GM19238 (cell line): ENCODE results near the gene SLC7A7.
"Not testable (repeated sequence)": the region's sequence is repeated elsewhere in the genome, so short reads cannot be mapped to it uniquely, and the experiment has no call there.

Source experiments
- DNase-seq: peaks from one replicate; pipeline ENCODE4 v3.0.0; 2011; ENCODE audit warnings: low spot score; ENCODE audit not compliant: insufficient read length

The SLC7A7 gene

DNA sequence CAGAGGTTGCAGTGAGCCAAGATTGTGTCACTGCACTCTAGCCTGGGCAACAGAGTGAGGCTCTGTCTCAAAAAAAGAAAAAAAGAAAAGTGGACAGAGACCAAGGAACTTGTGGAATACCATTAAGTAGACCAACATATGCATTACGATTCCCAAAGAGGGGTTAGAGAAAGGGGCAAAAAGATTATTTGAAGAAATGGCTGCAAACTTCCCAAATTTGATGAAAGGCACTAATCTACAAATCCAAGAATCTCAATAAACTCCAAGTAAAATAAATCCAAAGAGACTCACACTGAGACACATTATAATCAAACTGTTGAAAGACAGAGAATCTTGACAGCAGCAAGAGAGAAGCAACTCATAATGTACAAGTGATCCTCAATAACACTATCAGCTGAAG lies 53.5 kb downstream of the SLC7A7 start:
- no peak for DNase-seq

DNA sequence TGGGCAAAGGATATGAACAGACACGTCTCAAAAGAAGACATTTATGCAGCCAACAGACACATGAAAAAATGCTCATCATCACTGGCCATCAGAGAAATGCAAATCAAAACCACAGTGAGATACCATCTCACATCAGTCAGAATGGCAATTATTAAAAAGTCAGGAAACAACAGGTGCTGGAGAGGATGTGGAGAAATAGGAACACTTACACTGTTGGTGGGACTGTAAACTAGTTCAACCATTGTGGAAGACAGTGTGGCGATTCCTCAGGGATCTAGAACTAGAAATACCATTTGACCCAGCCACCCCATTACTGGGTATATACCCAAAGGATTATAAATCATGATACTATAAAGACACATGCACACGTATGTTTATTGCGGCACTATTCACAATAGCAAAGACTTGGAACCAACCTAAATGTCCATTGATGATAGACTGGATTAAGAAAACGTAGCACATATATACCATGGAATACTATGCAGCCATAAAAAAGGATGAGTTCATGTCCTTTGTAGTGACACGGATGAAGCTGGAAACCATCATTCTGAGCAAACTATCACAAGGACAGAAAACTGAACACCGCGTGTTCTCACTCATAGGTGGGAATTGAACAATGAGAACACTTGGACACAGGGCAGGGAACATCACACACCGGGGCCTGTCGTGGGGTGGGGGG lies 57.1 kb downstream of the SLC7A7 start:
- DNase-seq = not testable (repeated sequence)

DNA sequence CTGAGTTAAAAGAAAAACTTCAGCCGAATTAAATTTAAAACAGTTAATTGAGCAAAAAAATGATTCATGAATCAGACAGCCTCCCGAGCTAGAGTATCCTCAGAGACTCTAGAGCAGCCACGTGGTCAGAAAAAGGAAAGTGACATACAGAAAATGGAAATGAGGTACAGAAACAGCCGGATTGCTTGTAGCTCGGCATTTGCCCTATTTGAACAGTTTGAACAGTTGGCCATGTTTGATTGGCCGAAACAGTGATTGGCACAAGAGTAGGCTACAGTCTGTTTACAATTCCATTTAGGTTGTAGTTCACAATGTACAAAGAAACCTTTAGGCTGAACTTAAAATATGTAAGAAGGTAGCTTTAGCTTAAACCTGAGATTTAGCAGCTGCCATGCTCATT lies 61.6 kb downstream of the SLC7A7 start:
- DNase-seq = no peak

DNA sequence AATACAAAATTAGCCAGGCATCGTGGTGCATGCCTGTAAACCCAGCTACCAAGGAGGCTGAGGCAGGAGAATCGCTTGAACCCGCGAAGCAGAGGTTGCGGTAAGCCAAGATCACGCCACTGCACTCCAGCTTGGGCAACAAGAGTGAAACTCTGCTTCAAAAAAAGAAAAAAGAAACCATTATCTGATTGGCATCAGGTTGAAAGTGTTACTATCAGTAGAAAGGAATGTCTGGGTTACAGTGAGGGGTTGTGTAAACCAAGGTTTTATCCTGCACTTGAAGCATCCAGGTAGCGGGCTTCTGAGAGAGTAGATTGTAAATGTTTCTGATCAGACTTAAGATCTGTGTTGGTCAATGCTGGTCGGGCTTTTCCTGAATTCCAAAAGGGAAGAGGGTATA lies 62.8 kb downstream of the SLC7A7 start:
- no peak for DNase-seq

DNA sequence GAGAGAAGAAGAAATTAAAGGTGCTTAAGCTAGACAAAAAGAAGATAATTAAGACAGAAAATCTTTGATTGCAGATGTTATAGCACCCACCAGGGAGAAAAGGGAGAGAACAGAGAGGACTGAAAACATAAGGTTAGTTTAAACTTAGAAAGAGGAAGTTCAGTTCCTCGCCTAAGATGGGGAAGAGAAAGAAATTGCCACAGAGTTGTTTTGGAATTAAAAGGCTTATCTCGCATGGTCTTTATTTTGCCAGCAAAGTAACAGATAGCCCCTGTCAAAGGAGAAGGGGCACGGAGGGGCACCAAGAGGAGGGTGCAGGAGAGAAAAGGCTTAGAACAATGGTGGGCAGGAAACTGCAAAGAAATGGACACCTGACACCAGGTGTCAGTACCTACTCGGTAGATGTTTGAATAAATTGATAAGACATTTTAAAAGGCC lies 66.6 kb downstream of the SLC7A7 start:
- peak; percentile 15 for DNase-seq

DNA sequence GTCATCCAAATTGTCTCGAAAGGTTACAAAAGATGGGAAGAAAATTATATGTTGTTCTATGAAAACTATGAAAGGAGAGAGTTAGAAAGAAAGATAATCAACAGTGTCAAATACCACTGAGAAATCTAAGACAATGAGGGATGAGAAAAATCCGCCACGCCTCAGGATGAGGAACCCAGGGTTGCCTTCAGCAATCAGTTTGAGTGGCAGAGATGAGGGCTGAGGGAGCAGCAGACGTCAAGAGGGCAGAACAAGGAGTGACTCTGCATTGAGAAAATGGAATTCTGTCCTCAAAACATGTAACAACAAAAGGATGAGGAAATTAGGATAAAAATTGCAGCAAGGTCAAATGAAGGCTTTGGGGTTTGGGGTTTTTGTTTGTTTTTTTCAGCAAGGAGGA lies 67.0 kb downstream of the SLC7A7 start:
- no peak for DNase-seq

DNA sequence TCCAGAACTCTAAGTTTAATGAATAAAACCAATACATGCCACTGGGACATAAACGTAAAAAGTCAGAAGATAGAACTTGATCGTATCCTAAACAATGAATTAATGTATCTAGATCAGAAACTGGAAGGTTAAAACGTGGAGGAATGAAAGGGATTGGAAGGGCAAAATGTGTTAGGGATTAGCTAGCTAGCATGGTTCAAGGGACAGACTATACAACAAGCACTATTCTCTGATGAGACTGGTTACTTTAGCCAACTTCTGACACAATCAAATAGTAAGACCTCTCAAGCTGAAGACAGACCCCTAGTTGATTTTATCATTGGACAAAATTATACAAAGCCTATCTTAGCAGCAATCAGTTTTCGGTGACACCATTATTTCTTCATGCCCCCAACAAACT lies 67.5 kb downstream of the SLC7A7 start:
- DNase-seq = no peak

DNA sequence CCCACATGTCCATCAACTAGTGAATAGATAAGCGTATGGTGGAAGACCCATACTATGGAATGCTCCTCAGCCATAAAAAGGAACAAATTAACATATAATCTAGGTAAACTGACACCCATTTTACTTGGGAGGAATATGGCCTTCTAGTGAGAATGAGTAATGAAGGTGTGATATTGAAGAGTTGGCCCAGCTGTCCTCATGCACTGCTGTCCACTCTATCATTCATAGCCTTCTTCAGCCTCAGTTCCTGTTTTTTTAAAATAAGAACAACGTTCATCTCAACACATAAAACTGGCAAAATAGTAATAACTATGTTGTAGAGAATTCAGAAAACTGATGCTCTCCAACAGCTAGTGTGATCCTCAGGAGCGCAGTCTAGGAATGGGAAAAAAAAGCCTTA lies 75.2 kb downstream of the SLC7A7 start:
- no peak for DNase-seq

DNA sequence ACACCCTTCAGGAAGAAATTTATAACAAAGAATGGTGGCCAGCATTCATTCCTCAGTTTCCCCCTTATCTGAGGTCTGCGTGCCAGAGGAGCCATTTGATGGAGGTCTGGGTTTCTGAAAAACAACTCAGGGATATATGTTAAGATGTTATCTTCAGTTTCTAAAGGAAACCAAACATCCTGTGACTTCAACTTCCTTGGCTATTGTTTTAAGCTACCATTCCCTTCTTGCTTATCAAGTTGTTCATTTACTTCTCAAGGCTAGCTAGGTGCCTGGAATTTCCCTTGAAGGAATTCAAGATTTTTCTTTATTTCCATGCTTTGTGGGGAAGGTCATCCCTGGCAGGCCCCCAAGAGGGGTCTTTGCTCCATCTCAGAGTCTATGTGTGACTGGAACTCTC lies 75.8 kb downstream of the SLC7A7 start:
- DNase-seq = no peak

DNA sequence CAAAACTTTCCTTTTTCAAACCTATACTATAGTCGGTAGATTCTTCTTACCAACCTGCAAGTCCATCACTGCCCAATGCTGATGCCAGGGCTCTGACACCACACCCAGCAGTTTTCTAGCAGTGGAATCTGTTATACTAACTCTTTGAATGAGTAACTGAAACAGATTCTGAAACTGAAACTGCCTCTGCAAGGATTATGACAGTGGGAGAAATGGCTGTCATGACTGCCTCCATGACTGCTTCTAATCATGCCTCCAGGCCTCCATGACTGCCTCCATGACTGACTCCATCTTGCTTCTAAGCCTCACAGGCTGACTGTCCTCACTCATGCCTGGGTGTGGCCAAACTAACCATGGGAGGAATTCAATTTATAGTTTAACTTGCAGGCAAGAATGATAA lies 78.2 kb downstream of the SLC7A7 start:
- DNase-seq = peak; percentile 52

DNA sequence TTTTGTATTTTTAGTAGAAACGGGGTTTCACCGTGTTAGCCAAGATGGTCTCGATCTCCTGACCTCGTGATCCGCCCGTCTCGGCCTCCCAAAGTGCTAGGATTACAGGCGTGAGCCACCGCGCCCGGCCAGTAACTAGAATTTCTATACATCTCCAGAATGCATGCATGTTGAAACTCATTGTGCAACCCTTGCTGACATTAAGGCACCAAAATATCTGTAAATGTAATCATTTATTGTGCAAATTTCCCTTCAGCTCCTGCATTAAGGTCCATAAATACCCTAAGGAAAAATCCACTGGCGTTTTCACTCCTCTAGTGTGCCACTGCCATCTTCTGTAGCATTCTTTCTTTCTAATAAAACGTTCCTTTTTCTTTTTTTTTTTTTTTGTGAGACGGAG lies 78.9 kb downstream of the SLC7A7 start:
- not testable (repeated sequence) for DNase-seq

DNA sequence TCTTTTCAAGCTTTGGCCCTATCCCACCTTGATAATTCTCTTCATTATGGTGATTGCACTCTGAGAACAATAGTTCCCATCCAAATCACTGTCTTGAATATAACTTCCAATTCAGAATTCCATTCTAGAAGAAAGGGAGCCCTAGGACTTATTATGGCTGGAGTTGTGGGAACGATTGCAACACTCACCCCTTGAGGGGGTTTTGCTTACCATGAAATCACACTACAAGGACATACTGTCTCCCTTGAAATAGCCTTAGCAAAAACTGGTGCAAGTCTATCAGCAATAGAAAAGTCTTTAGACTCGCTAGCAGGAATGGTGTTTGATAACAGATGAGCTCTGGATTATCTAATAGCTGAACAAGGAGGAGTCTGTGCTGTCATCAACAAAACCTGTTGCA lies 80.1 kb downstream of the SLC7A7 start:
- no peak for DNase-seq

DNA sequence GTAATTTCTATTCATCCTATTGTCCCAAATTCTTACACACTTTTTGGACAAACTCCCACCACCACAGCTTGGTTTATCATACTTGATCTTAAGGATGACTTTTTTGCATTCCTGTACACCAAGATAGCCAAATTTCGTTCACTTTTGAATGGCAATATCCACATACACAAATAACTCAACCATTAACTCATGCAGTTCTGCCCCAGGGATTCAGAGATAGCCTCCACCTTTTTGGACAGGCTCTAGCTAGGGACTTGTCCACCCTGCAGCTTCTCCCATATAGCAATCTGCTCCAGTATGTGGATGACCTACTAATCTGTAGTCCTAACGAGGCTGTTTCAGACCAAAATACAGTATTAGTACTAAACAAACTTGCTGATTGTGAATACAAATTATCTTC lies 81.4 kb downstream of the SLC7A7 start:
- no peak for DNase-seq

DNA sequence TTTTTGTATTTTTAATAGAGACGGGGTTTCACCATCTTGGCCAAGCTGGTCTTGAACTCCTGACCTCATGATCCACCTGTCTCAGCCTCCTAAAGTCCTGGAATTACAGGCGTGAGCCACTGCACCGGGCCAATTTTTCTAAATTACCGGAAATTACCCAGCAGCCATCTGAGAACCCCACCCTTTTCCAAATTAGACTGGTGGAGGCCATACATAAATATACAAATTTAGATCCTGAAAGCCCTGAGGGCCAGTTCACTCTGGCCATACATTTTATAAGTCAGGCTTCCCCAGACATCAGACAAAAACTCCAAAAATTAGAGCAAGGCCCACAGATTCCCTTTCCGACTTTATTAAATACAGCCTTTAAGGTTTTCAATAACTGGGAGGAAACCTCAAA lies 83.2 kb downstream of the SLC7A7 start:
- not testable (repeated sequence) for DNase-seq

DNA sequence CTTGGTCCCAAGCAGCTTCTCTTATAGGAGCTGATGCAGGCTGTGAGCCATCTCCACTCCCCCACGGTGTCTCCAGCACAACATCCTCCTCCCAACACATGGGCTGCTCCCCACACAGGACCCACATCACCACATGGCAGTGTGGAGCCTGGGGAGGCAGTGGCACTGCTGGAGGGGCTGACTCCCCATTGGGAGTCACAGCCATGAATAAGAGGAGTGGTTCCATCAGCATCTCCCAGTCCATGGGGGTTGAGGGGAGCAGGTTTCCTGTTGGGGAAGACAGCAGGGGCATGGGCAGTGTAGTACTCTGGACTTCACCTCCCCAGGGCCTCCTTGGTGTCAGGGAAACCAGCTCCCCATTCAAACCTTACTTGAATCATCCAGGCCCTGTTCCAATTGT lies 89.2 kb downstream of the SLC7A7 start:
- DNase-seq = no peak

DNA sequence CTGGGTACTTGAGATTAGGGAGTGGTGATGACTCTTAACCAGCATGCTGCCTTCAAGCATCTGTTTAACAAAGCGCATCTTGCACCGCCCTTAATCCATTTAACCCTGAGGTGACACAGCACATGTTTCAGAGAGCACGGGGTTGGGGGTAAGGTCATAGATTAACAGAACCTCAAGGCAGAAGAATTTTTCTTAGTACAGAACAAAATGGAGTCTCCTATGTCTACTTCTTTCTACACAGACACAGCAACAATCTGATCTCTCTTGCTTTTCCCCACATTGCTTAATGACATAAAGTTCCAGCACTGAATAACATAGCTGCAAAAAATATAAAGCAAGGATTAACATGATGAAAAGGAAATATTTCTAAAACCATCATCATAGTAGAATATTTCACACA lies 89.9 kb downstream of the SLC7A7 start:
- not testable (repeated sequence) for DNase-seq

DNA sequence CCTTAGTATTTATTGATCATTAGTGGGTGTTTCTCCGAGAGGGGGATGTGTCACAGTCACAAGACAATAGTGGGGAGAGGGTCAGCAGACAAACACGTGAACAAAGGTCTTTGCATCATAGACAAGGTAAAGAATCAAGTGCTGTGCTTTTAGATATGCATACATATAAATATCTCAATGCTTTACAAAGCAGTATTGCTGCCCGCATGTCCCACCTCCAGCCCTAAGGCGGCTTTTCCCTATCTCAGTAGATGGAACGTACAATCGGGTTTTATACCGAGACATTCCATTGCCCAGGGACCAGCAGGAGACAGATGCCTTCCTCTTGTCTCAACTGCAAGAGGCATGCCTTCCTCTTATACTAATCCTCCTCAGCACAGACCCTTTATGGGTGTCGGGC lies 90.4 kb downstream of the SLC7A7 start:
- DNase-seq = not testable (repeated sequence)

DNA sequence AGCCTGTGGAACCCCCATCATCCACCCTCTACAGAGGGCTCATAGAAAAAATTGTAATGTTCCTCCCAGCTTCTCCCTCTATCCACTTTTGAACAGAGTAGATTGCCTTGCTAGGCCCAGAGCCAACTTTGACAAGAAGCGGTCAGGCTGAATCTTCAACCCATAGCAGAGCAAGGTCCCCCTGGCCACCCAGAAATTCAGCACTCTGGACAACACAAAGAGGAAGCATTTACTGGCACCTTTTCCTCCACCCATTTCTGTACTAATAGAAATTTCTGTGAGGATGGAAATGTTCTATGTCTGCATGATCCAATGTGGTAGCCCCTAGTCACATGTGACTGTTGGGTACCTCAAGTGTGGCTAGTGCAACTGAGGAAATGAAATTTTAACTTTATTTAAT lies 91.4 kb downstream of the SLC7A7 start:
- no peak for DNase-seq
